Ammon's horn (tissue), 1 donor: ENCODE data around the gene TFRC.
A peak's percentile ranks its signal among the peaks of the same experiment; 100 is the strongest.
"Not testable (repeated sequence)": the region's sequence is repeated elsewhere in the genome, so short reads cannot be mapped to it uniquely, and the experiment has no call there.

Source experiments
- DNase-seq: peaks from one replicate; pipeline ENCODE4 v3.0.0-alpha.2; 2016; ENCODE audit warnings: low spot score

TFRC gene

GRCh38 chr3:196081834-196082618, at the start of gene TFRC:
Gene TFRC (minus strand): TSS chr3:196082090. CDS start chr3:196077099, 4,991 bp downstream.
- DNase-seq = peak; percentile 95

GRCh38 chr3:196128172-196128843, 46.4 kb upstream of the TFRC start:
- DNase-seq = no peak

GRCh38 chr3:196127308-196128040, 45.6 kb upstream of the TFRC start:
- DNase-seq = no peak

- no peak for DNase-seq
Measured at GRCh38 chr3:196124608-196125007, 42.7 kb upstream of the TFRC start.

DNA sequence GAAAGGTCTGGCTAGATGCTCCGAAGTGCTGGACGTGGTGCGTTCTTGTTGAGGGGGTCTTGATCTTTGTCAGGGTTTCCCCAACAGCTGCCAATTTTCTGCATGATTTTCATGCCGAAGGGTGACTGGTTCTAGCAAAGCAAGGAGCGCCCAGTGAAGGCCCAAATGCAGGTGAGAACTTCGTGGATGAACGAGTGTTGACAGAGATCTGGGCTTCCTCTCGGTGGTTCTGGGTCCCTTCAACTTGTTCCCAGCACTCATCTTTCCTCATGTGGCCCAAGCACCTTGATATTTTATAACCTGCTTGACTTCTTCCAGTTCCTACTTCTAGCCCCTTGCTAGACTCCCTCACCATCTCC, 40.8 kb upstream of the TFRC start:
- DNase-seq = no peak

- no peak for DNase-seq
Measured at GRCh38 chr3:196122021-196122687, 40.3 kb upstream of the TFRC start.

DNA sequence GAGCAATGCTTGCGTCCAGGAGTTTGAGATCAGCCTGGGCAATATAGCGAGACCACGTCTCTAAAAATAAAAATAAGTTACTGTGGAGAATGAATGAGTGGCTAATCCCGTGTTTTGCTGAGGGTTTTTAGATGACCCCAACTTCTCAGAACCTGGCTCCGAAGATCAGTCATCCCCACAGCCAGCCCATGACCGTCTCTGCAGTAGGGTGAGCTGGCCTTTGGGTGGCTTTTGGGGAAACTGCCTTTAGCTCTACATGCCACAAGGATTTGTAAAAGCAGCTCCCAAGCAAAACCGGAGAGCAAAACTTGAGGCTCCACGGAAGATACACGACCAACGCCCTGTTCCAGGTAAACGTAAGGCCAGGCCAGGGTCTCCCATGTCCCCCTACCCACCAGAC, 39.2 kb upstream of the TFRC start:
- no peak for DNase-seq

- peak; percentile 30 for DNase-seq
Measured at GRCh38 chr3:196120291-196120951, 38.5 kb upstream of the TFRC start.

- DNase-seq = no peak
Measured at GRCh38 chr3:196117809-196118208, 35.9 kb upstream of the TFRC start.

DNA sequence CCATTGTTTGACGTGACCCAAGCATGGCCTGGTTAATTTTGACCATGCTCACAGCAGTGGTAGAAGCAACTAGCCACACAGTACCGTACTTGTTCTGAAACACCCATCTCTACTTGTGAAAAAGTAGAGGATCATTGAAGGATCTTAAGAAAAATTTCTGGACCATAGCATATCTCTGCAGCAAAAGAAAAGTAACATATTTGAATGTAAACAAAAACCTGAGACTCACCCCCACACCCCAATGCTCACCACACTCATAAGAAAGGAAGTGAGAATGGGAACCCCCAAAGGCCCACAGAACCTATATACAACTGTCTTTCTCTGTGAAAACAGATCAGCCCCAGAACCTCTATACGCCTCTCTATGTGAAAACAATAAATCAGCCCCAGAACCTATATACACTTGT, 33.8 kb upstream of the TFRC start:
- no peak for DNase-seq

- DNase-seq = no peak
Measured at GRCh38 chr3:196111939-196112386, 30.1 kb upstream of the TFRC start.

GRCh38 chr3:196108075-196108743, 26.3 kb upstream of the TFRC start:
- no peak for DNase-seq

GRCh38 chr3:196104707-196105106, 22.8 kb upstream of the TFRC start:
- DNase-seq = not testable (repeated sequence)

DNA sequence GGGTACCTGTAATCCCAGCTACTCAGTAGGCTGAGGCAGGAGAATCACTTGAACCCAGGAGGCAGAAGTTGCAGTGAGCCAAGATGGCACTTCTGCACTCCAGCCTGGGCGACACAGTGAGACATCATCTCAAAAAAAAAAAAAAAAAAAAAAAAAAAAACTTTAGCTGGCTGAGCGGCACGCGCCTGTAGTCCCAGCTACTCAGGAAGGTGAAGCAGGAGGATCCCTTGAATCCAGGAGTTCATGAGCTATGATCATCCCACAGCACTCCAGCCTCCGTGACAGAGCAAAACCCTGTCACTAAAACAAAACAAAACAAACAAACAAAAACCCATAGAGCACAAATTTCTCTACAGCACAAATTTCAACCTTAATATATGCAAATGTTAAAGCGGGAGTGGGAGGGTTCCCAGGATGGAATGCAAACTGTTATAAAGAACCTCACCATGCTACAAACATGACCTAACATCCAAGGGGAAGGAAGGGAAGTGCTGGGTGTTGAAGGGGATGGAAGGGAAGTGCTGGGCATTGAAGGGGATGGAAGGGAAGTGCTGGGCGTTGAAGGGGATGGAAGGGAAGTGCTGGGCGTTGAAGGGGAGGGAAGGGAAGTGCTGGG, 16.6 kb upstream of the TFRC start:
- not testable (repeated sequence) for DNase-seq

GRCh38 chr3:196097373-196098154, 15.7 kb upstream of the TFRC start:
- no peak for DNase-seq

DNA sequence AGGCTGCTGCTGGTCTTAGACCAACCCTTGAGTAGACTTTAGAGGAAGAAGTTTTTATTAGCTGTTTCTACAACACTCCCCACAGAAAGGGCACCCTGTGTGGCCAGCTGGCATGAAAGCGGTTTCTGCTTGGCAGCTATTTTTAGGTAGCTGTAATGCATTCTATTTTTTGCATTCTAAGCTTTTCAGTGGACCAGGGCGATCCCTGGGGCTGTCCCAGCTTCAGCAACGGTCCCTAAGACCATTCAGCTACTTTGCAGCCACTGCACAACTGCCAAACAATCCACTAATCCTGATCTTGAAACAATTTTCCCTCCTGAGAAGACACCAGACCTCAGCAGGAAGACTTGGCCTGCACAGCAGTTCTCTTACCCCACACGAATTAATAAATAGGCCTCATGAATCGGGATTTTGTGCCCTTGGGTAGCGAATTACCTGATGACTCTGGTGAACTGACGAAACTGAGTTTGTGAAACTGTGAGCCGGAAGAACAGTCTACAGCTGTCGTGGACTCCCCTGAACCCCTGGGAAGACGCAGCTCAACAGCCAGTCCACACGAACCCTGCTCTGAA, 14.6 kb upstream of the TFRC start:
- DNase-seq = peak; percentile 81

DNA sequence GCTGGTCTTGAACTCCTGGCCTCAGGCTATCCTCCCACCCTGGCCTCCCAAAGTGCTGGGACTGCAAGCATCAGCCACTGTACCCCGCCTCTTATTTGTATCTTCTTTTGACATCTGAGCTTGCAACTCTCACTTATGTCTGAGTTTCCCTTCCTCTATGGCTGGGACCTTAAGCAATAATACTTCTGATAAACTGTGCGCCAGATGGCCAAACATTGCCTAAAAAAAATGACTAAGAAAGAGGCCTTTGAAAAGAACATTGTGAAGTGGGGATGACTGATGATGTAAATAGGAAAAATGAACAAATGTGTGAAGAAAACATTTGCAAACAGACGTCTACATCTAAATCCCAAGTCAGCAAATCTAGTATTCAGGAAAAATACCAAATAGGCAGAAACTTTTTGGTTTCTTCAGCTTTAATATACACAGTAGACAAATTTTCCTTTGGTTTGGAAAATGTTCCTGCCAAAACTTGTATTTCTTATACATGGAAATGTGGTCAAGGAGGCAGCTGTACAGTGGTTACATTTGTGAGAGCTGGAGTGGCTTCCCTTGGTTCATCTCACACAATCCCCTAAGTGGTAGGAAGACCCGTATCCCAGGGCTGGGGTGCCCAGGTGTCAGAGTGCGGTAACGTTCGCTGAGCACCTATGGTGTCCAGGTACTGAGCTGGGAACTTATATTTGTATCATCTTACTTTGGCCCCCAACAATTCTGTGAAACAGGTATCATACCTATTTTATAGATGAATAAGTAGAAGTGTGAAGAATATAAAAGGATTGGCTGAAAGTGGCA, 11.6 kb upstream of the TFRC start:
- peak; percentile 50 for DNase-seq

DNA sequence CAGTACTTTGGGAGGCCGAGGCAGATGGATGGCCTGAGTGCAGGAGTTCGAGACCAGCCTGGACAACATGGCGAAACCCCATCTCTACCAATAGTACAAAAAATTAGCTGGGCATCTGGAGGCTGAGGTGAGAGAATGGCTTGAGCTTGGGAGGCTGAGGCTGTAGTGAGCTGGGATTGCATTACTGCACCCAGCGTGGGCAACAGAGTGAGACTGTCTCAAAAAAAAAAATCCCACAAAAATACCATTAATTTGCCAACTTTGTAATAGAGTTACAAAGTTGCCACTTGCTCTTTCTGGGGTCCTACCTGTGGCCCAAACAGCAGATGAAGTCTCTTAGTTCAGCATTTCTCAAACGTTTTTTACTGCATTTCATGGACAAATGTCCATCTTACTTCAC, 6.0 kb upstream of the TFRC start:
- no peak for DNase-seq

DNA sequence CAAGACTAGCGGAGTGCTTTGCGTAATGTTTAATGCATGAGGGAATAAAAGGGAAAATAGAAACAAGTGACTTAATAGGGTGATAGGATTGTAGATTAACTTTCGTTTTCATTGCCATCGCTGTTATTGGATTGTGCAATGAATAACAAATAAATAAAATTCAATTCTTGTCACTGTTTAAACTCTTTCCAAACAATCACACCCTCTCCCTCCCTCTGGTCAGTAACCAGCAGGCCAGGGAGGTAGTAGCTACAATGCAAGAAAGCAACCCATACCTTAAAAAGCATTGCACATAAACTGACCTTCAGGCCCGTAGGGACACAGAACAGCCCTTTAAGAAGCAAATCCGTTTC, 705 bp upstream of the TFRC start:
- no peak for DNase-seq
